ENCODE measurements around the gene AEBP1.

Gene AEBP1

DNA sequence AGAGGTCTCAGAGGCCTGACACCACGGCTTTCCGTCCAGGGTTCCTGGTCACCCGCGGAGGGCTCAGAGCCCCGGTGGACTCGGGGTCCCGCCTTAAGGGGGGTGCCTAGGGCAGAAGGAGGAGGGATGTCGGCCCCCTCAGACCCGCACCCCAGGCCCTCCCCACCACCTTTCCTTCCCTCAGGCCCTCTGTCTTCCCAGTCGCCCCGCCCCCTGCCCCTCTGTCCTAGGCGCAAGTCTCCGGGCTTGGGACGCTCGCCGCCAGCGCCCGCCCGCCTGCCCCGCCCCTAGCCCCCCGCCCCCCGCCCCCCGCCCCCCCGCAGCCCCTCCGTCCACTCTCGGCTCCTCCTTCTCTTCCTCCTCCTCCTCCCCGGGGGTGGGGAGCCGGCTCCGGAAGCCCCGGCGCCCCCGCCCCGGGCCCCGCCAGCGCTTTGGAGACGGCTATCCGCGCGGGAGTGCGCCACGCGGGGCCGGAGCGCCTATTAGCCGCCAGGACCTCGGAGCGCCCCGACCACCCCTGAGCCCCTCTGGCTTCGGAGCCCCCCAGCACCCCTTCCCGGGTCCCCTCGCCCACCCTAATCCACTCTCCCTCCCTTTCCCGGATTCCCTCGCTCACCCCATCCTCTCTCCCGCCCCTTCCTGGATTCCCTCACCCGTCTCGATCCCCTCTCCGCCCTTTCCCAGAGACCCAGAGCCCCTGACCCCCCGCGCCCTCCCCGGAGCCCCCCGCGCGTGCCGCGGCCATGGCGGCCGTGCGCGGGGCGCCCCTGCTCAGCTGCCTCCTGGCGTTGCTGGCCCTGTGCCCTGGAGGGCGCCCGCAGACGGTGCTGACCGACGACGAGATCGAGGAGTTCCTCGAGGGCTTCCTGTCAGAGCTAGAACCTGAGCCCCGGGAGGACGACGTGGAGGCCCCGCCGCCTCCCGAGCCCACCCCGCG is at the start of gene AEBP1:
AEBP1 (plus strand) TSS at position 423 of the 937 bp plus-strand sequence; CDS start at position 744, 321 bp downstream.
- no peak for DNase-seq

DNA sequence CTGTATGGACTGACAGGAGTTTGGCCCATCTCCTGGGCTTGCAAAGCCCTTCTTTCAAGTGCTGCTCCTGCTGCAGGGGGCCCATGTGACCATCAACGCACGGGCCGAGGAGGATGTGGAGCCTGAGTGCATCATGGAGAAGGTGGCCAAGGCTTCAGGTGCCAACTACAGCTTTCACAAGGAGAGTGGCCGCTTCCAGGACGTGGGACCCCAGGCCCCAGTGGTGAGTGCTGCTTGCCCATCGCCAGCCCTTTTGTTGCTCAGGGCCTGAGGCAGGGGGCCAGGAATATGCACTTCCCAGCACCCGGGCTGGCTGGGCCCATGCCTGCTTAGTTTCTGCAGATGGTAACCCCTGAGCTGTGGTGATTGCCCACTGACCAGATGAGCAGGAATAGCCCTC is 47.5 kb upstream of the AEBP1 start:
- no peak for DNase-seq

DNA sequence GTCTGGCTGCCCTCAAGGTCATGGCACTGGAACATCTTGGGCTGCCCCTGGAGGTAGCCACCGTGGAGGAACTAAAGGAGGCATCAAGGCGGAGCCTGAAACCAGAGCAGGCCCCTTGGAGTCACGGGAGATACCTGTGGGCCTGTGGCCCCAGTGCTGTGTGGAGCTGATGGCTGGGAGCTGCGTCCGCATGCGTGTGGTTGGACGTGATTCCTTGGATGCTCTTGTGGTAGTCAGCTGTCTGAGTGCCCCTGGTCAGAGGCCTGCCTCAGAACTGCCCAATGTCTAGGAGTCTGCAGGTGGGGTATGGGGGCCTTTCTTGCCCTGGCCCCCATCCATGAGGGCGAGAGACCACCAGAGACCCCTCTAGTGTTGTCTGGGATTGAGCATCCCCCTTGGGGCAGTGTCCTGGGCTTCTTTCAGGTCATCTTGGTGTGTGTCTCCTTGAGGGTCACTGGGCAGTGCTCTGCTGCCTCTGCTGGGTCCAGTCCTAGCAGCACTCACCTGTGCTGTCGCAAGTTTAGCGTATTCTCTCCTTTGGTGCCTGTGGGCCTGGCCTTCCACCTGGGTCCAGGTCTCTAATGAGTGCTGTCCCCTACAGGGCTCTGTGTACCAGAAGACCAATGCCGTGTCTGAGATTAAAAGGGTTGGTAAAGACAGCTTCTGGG is 46.8 kb upstream of the AEBP1 start:
- no peak for DNase-seq

DNA sequence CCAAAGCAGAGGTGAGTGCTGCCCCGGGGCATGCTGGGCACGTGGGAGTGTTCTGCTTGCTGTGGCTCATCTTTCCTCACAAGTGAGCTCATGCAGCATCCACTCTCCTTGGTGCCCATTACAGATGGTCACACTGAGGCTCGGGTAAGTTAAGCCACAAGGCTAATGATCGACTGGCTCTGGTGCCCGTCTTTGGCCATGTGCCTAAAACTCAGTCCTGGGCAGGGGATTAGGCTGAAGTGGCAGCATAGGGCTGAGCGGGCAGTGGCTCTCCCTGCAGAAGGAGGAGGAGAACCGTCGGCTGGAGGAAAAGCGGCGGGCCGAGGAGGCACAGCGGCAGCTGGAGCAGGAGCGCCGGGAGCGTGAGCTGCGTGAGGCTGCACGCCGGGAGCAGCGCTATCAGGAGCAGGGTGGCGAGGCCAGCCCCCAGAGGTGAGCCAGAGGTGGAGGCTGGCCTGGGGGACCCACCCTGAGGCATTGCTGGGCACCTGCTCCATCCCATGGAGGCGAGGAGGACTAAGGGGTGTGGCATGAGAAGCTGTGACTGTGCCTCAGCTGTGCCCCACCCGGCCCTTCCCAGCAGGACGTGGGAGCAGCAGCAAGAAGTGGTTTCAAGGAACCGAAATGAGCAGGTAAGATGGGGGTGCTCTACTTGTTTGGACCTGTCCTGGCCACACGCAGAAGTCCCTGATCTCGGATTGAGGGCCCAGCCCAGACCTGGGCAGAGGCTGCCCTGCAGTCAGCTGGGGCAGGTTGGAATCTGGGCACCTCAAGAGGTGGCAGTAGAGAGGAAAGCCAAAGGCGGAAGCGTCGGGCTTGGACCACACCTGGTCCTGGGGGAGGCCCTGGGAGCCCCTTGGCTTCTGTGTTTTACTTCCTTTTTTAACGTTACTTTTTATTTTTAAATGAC is 46.0 kb upstream of the AEBP1 start:
- no peak for DNase-seq

DNA sequence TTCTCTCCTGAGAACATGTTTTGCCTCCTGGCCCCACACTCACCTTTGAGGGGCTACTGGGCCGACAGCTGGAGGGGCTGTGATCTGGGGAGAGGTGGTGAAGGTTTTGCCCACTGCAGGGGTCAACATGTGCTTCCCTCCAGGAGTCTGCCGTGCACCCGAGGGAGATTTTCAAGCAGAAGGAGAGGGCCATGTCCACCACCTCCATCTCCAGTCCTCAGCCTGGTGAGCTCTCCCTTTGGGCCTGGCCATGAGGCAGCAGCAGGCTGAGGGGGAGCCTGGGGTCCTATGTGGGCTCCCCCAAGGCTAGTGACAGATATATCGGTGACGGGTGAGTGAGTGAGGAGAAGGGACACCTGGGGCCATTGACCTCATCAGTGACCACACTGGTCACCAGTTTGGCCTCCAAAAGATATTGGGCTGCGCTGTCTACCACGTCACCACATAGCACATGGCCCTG is 45.4 kb upstream of the AEBP1 start:
- DNase-seq, result no peak

DNA sequence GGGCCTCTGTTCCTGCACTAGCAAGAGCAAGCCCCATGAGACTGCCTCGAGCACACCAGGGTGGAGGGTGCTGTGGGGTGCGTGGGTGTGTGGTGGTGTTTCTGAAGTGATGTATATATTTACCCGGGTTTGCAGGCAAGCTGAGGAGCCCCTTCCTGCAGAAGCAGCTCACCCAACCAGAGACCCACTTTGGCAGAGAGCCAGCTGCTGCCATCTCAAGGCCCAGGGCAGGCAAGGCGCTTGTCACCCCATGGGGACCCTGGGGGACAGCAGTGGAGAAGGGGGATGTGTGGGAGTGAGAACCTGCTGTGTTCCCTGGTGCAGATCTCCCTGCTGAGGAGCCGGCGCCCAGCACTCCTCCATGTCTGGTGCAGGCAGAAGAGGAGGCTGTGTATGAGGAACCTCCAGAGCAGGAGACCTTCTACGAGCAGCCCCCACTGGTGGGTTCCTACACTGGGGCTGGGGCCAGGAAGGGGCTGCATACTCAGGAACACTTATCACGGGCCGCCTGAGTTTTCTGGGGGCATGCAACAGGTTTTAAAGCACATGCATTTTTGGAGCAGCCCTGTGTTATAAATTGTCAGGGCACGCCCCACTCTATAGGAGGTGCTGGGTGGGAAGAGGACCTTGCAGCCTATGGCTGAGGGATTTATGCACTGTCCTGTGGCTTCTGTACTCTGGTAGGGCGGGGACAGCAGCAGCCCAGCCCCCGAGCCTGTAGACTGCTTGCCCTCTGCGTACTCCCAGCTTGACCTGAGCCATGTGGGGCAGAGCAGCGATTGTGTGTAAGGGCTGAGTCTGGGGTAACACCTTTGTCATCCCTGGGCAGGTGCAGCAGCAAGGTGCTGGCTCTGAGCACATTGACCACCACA is 44.7 kb upstream of the AEBP1 start:
- DNase-seq, result no peak

DNA sequence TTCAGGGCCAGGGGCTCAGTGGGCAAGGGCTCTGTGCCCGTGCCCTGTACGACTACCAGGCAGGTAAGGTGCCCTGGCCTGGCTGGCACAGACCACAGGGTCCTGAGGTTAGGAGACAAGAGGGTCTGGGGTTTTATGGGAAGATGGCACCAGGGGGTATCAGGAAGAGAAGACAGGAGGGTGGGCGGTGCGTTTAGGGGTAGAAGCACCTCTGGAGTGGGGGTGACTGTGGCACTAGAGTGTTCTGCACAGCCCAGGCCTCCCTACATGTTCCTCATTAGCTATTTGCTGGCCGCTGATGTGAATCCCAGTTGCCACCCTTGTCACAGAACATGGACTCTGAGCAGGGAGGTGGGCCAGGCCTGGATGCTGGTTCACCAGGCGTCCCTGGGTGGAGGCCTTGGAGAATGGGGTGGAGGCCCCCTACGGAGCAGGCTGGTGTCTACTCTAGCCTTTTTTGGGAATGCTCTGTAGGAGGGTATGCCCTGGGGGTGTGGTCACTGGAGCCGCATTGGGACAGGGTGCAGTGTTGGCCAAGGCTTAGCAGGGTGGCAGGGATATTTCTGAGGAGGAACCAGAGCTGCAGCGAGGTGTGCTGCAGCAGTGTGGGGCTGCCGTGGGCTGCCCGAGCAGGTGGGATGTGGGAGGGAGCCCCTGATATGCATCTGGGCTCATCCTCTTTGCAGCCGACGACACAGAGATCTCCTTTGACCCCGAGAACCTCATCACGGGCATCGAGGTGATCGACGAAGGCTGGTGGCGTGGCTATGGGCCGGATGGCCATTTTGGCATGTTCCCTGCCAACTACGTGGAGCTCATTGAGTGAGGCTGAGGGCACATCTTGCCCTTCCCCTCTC is 43.8 kb upstream of the AEBP1 start:
- no peak for DNase-seq

DNA sequence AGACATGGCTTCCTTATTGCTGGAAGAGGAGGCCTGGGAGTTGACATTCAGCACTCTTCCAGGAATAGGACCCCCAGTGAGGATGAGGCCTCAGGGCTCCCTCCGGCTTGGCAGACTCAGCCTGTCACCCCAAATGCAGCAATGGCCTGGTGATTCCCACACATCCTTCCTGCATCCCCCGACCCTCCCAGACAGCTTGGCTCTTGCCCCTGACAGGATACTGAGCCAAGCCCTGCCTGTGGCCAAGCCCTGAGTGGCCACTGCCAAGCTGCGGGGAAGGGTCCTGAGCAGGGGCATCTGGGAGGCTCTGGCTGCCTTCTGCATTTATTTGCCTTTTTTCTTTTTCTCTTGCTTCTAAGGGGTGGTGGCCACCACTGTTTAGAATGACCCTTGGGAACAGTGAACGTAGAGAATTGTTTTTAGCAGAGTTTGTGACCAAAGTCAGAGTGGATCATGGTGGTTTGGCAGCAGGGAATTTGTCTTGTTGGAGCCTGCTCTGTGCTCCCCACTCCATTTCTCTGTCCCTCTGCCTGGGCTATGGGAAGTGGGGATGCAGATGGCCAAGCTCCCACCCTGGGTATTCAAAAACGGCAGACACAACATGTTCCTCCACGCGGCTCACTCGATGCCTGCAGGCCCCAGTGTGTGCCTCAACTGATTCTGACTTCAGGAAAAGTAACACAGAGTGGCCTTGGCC is 43.0 kb upstream of the AEBP1 start:
- no peak for DNase-seq

DNA sequence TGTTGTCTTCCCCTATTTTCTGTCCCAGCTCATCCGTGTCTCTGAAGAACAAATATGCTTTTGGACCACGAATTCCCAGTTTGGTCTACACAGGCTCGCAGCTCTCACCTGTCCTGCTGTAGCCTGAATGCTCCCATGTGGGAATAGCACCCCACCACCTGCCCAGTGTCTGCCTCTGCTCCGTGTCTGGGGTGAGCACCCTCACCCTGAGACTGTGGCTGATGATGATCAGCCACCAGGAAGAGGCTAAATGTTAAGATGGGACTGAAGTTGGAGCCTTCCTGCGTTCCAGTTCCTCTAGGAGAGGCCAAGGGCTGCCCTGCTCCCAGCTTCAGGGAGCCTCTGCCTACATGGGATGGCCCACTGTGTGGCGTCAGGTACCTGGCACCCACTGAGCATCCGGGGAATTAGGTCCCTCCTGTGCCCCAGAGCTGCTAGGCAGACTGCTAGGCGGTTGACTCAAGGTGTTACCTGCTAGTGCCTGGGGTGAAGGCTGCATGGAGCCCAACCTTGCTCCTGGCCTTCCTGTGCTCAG is 42.4 kb upstream of the AEBP1 start:
- no peak for DNase-seq

DNA sequence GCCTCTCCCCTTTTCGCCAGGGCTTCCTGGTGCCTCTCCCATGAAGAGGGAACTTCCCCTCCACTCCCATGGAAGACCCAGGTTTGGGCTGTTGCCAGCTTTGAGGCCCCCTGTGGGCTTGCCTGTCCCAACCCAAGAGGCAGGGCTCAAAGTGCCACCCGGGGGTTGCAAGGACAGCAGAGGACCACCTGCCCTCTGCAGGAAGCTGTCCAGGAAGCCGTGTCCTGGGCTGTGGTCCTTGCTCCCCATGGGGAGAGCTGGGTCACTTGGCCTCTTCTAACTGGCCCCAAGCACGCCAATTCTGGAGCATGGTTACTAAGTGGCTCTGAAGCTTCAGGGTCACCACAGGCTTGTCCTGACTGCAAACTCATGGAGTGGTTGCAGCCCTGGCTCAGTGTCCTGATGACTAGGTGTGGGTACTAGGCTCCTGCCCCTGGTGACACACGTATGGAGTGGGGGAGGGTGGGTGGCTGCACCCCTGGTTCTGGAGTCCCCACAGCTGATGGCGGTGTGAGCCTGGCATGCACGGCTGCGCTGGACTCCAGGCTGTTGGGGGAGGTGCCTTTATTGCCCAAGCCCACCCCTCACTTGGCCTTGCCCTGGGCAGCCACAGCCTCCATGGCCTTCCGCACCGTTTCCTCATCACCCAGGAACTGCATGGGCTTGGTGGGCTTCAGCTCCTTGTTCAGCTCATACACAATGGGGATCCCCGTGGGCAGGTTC is 41.8 kb upstream of the AEBP1 start:
- DNase-seq, result no peak

DNA sequence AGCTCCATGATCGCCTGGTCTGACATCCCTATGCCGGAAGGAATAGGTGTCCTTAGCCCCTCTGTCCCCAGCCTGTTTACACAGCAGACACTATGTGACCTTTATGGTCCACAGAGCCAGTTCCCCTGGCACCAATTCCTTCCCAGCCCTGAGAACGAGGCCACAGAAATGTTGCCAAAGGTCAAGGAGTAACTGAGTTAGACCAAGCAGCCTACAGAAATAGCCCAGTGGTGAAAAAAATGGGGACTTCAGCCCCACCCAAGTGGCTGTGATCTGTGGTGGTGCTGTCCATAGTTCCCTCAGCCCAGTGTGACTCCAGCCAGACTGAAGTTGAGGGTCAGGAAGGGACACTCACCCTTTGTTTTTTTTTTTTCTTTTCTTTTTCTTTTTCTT is 41.2 kb upstream of the AEBP1 start:
- no peak for DNase-seq

DNA sequence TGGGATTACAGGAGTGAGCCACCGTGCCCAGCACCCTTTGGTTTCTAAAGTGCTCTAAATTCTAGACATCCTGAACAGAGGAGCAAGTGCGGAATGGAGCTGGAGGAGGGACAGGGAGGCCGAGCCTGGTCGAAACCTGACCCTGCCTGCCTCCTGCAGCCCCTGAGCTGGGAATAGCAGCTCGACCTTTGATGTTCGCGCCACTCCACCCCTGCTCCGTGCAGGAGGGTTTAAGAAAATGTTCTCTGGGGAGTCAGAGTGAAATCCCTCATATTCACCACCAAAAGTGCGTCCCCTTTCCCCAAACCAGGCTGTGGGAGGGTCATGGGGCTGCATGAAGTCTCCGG is 40.6 kb upstream of the AEBP1 start:
- DNase-seq, result no peak

DNA sequence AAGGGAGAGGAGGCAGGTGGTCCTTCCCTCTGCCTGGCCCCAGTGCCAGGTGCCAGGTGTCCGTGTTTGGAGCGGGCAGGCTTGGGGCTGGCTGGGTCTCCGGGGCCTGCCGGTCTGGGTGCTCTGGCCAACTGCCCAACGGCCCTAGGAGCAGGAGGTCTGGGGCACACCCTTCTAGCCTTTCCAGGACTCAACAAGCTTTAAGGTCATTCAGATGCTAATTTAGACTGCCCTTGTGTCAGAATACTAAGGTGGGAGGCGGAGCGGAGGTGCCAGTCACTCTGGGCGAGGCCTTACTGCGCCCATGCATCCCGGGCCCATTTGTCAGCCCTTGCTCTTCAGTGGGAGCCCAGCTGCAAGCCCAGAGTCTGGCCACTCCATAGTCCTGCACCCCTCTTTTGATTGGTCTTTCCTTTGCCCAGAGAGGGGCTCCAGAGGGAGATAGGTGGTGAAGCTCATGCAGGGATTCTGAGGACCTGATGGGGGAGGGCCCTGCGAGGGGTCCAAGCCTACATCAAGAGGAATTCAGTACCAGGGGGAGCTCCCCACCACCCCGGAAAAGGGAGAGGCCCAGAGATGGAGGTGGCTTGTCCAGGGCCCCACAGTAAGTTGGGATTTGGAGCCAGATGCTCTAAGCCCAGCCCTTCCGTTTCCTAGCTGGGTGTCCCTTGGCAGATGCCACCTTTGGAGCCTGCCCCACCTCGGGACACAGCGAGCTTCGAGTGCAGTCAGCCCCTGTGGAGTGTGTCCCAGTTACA is 40.1 kb upstream of the AEBP1 start:
- no peak for DNase-seq

DNA sequence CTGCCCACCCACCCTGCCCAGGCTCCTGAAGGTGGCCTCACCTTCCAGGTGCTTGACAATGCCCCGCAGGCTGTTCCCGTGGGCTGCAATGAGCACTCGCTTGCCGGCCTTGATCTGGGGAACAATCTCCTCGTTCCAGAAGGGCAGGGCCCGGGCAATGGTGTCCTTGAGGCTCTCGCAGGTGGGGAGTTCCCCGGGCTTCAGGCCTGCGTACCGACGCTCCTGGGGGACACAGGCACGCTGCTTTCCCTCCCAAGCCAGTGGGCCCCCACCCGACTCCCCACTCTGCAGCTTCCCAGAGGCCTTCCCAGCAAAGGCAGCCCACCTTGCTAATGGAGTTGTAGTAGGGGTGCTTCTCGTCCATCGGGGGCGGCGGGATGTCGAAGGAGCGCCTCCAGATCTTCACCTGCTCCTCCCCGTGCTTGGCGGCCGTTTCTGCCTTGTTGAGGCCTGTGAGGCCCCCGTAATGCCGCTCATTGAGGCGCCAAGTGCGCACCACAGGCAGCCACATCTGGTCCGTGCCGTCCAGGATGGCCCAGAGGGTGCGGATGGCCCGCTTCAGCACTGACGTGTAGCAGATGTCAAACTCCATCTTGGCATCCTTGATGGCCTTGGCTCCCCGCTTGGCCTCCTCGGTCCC is 39.2 kb upstream of the AEBP1 start:
- no peak for DNase-seq

DNA sequence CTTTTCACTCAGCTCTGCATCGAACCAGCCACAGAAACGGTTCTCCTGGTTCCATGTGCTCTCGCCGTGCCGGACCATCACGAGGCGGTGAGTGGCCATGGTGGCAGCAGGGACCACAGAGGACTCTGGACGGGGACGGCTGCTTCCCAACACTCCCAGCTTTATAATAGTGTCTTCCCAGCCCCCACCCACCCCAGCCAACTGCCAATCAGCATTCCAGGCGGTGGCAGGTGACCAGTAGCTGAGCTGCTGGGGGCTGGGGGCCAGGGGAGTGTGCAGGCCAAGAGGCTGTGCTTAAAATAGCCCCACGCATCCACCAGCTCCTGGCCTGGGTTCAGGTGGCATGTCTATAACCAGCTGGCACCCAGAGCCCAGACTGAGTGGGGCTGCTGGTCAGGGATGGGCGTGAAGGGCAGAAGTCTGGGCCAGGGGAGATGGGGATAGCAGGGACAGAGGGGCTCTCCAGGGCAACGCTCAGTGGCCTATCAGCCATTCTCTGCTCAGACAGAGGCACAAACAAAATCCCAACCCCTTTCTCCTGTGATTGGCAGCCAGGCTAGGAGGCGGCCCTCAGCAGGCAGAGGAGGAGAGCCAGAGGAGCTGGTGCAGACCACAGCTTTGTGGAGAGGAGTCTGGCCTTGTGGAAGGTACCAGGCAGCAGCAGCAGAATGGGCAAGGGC is 38.6 kb upstream of the AEBP1 start, which contains the start of gene PGAM2:
PGAM2 (minus strand) TSS at position 137 of the 680 bp plus-strand sequence; CDS start at position 99, 38 bp downstream.
- no peak for DNase-seq

DNA sequence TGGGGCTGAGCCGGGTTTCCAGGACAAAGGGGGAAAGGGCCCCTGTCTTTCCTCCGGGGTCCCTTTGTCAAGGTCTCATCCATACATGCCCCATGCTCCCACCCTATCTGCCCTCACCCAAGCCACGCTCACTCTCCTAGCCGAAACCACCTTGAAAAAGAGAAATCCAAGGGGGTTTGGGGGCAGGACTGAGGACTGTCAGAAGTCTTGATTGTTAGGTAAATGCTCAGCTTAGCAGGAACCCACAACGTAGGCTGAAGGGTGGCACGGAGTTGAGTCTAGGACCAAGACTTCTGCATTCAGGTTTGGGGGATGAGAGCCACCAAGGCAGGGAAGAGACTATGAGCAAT is 38.1 kb upstream of the AEBP1 start:
- DNase-seq, result no peak

DNA sequence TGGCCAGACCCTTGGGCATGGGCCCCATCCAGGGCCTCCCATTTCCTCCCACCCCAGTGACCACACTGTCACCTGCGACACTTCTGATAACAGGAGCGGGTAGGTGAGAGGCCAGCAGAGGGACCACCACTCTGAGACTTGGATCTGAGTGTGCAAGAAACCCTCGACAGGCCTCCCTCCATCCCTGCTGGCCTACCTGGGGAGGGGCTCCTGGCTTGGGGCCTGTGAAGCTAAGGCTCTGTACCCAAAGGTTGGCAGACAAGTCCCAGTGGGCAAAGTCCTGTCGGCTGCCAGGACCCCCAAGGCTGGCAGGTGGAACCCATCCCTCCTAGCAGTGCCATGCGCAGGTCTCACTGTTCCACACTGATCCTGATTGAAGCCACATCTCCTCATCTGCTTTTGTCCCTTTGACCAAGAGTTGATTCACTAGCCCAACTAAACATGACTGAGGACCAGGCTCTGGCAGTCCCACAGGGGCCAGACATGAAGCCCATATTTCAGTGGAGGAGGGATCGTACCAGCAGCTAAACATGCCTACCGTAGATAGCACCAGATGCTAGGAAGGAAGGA is 37.6 kb upstream of the AEBP1 start:
- DNase-seq, result no peak

Measured in hematopoietic multipotent progenitor cell treated with erythropoietin and hydrocortisone succinate and interleukin-3 and kit ligand, for 8 days (in vitro differentiated cells).